8988T (cell line): Measurements from ENCODE around the gene FTO.

ENCODE experiments used
- DNase-seq: peaks from one replicate; pipeline ENCODE4 v3.0.0; 2011

The FTO gene

DNA sequence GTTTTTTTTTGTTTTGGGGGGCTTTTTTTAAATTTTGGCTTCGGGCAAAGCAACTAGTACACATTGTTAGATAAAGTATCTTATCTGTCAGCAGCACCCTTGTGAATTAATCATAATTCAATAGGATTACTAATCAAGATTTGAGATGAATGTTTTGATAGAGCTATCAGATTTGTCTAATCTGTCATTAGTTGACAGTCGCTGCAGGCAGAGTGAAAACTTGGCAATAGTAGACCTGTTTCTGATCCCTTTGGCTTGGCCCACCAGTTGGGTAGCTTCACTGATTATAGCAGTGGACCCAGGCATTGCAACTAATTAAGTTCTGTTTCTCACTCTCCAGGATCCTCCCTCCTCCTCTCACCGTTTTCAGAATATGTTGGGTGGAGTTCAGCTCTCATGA is 324.0 kb downstream of the FTO start:
- no peak for DNase-seq

DNA sequence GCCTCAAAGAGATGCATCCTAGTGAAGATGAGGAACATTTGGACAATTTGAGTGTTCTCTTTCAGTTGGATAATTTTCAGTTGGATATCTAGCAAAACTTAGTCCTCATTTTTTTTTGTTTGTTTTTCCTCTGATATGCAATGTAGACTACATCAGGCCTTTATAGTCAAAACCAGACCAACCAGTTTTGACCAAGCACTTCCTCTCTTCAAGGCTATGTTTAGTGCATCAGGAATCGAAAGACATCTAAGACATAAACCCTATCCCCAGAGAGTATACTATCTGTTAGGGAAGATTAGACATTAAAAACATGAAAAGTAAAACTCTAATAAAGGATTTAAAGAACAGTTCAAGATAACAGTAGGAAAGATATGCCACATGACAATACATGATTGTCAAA is 326.5 kb downstream of the FTO start:
- DNase-seq, result no peak

DNA sequence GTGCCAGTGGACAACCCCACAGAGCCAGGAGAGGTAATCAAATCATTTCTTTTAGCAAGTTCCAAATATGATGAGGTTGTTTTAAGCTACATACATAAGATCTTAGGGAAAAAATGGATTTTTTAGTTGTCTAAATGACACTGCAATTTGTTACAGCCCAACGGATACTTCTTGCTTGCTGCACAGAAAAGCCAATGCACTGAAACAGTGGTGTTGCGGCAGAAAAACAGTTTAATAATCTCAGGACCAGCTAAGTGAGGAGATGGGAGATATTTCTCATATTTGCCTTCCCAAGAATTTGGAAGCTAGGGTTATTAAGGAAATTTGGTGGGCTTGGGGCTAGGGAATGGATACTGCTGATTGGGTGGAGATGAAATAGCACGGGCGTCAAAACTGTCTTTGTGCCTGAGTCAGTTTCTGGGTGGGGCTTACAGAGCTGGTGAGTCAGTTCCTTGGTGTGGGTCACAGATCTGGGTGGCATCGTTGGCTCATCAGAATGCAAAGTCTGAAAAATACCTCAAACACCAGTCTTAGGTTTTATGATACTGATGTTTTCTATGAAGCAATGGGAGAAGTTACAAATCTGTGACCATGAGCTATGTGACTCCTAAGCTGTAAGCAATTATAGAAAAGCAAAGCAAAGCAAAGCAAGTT is 327.3 kb downstream of the FTO start:
- no peak for DNase-seq

DNA sequence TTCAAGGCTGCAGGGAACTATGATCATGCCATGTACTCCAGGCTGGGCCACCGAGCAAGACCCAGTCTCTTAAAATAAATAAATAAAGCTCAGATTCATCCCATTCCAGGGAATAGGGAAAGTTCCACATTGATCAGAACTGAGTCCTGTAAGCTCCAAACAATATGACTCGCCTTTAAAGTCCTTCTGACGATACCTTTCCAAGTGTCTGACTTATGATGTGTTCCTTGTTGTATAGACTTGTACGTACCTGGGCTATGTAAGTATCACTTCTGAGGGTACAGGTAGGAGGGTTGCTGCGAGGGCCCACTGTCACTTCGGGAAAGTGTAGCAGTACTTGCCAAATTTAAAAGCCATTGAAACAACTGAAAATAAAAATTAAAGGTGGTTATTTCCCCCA is 329.8 kb downstream of the FTO start:
- no peak for DNase-seq

DNA sequence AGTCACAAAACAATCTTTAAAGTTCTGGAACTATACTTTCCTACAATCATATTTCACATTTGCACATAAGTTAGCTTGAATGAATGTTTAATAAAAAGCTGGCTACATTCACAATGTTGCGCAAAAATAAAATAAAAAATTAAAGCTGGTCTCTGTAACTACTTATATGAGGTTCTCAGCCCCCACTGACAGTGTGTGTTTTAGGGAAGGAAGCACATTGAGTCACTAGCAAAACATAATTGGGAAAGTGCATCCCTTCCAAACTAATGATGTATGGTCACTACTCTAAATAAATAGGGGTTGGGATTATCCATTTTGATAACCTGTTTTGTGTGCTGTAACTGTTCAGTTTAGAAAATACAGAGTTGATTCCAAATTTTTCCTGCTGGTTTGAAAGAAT is 330.7 kb downstream of the FTO start:
- no peak for DNase-seq

DNA sequence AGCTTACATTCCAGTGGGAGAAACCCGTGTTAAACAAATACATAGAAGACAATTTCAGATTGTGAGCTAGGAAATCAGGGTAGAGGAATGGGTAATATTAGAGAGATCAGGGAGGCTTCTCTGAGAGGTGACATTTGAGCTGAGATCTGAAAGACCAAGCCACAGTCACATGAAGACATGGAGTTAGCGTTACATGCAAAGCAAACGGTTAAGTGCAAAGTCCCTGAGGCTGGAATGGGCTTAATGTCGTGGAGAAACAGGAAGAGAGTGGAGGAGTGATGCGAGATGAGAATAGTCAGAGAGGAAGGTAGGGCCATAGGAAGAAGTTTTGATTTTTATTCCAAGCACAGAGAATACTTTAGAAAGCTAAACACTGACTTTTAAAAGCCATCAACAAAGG is 336.5 kb downstream of the FTO start:
- no peak for DNase-seq

DNA sequence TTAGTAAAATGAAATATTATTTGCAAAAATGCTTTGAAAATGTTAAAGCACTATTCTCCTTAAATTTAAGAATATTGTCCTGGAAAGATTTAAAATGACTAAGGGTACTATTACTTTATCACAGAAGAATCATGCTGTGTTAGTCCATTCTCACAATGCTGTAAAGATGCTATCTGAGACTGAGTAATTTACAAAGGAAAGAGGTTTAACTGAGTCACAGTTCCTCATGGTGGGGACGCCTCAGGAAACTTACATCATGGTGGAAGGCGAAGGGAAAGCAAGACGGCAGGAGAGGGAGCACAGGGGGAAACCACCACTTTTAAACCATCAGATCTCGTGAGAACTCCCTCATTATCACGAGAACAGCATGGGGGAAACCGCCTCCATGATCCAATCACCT is 337.0 kb downstream of the FTO start:
- no peak for DNase-seq

DNA sequence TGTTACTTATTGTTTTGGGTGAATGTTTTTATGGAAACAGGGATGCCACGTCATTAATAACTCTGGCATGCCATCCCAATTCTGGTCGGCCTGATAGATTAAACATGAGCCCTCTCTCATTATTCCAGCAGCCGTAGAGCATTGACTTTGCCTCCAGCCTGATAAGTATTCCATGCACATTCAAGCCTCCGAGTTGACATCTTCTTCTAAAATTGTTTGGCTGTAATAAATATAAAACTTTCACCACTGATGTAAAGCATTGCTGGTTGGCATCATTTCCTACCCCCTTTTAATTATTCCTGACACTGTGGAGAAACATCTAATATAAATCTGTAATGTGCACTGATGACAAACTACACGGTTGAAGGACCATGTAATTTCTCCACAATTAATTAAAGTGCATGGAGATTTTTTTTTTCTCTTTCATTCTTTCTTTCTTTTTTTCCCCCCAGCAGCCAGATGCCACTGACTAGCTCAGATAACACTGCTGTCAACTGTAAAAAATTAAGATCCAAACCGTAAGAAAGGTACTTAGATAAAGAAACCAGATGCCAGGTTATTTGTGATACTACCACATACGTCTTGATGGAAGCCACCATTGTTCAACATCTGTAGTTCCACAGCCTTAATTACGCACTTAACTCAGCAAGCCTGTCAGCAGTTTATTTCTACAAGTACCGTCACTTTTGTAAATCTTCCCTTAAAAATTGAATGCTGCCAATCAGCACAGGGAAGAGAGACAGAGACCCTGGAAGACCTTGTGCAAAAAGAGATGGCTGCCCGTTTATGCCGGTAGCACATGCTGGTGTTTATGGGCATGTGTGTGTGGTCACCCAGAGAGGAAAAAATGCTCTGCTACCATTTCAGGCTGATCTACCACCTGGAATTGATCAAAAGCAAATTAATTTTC is 344.9 kb downstream of the FTO start:
- DNase-seq, result no peak

DNA sequence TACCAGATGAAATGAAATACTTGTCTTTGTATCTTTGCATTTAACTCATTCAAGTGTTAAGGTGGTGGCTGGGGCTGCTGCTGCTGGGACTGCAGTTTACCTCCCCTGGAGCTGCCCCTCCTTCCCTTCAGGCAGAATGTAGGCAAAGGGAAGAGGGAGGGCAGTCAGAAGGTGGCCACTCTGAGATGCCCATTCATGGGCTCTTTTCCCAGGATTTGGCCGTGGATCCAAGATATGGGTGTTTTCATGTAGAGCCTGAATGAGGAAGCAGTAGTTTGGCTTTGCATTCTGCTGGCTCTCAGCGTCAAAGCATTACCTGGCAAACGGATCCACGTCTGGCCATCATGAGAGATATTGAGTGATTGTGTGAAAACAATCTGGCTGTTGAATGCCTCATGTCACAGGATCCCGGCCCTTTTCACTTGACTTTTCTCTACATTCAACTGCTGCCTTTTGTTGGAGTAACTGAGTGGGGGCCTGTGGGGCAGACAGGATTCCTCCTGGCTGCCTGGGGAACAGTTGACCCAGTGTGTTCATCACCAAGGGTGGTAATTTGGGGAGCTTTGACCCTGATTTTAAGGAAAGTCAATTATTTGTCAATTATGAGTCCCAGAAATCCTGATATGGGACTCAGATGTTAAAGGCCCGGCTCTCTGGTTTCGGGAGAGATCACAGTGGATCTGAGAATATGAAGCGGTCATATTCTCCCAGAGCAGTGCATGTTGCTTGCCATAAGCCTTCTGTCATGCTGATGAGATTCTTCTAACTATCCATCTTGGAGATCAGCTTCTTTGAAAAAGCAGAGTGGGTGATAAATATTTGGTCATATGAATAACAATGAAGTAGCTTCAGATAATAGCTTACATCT is 345.9 kb downstream of the FTO start:
- no peak for DNase-seq

DNA sequence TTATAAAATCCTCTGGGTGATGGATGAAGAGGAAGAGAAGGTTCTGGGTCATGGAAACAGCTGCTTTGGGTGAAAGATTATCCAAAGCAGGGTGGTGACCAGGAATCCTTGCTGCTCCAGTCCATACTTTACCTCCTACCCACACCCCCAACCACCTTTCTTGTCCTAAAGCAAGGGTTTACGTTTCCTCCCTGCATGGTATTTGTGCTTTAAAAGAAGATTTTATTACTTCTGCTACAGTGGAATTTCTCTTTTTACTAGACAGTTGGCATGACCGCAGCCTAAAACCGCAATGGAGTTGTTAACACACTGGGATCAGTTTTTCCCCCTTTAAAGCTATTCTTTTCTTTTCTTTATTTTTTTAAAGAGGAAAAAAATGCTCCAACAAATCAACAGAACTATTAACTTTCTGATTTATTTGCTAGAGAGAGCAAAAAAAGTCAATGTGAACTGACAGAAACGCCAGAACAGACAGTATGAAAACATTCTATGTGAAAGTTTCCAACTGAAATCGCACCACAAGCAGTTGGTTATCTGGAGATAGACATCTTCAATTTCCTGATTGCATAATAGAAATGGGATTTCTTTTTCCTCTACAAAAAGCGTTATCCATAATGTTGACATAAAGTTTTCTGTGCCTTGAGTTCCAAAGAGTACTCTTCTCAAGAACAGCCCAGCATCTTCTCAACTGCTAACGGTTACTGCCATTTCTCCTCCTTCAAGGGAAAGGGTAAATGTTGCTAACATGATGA is 346.7 kb downstream of the FTO start:
- no peak for DNase-seq

DNA sequence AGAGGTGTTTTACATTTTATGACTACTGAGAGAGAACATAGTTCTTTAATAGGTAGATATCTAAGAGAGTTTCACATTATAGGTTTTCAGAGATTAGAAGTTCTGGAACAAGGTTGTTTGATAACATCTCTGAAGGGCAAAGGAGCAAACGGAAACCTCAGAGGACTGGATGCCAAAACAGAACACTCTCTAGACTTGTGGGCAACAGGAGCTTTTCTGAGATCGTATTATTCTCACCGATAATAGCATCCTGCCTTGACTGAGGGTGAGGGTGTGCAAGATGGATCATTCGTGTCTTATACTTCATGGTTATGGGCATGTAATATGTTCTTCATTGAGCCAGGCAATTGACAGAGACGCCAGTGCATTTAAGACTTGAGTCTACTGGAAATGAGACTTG is 347.9 kb downstream of the FTO start:
- no peak for DNase-seq

DNA sequence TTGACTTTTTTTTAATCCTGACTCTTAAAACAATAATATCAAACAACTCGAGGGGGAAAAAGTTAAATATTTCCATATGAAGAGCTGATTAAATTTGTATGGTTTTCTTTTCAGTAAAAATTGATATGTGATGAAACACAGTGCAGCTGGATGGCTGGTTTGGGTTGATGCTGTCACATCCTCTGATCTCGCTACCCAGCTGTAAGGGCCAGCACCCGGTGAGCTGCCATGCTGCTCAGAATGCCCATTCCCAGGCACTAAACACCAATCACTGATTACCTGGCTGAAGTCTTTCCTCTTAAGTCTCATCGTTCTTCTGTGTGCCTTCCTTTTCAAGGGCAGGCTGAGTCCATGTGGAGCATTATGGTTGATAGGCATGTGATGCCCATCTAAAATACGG is 348.3 kb downstream of the FTO start:
- DNase-seq, result no peak

DNA sequence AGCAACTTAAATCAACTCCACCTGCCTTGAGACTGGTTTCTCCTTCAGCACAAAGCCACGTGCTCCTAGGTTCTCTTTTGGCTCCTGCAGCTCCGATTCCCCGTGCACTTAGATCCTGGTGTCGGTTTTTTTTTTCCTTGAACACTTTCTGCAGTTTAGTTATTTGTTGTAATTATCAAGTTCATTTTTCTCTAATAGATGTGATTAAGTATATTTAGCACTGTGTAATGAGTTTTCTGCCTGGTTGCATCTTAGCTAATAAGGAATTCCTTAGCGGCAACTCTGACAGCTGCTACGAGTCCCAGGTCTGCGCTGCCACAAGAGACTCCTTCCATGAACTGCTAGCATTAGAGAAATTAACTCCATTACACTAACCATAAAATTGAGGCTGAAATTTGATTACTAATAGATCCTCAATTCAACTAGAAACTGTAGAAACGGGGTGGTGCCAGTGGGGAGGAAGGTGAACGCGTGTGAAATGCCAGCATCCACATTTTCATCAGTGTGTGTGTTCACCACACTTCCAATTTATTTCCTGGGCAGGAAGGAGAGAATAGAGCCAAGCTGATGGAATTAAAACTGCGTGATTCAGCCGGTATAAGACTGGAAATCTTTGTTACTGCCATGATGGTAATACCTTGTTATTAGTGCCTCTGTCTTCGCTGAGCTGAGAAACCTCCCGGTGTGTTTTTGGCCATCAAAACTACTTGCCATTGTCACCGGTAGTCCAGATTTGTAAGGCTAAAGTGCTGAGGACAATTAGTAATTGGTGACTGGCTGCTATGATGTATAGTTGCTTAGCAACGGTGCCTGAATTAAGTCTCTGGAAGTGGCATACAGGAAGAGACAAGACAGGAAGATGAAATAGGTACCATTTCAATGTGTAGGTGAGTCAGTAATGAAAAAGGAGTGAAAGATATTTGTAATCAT is 350.2 kb downstream of the FTO start:
- DNase-seq, result no peak

DNA sequence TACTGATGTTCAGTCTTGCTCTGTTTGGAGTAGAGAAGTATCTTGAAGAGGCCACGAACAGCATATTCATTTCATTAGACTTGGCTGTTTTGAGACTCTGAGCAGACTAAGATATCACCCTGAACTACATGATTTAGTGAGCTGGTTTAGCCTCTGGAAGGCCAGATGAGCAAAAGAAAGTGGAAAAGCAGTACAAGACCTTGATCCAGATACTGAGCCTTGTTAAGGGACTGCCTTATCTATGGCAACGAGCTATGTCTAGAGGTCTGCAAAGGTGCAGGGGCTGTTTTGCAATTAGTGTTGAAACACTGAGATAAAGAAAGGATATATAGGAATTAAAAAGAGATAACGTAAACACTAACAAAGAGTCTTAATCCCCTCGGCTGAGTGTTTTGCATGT is 351.2 kb downstream of the FTO start:
- DNase-seq, result no peak

DNA sequence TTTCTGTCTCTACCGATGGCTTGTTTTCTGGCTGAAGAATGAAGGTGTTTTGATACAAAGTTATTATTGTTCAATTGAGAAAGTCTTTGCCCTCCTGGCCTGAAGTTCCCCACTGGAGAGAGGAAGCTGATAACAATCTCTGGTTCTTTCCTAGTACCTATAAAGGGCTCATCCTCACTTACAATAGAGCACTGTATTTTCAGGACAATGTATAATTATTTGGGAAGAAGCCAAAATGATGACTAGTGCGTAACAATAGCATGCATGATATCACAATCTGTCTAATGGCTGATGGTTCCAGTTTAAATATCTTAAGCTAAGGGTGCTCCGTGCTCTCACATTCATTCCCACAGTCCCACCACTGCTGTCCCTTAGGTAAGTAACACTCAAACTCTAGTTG is 351.9 kb downstream of the FTO start:
- DNase-seq, result no peak

DNA sequence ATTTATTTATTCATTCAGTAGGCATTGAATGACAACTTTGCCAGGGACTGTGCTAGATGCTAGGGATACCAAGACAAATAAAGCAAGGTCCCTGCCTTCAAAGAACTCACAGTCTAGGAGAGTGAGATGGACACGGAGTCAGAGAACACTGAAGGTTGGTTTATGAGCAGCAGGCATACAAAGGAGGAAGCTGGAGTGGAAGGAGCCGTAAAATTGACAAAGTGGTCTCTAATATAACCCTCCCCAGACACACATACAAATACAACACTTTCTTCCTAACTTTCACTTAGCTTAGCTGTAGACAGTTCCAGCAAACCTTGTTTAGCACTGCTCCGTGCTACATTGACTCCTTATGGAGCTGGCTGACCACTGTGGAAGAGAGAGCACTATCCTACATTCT is 353.0 kb downstream of the FTO start:
- DNase-seq, result no peak

DNA sequence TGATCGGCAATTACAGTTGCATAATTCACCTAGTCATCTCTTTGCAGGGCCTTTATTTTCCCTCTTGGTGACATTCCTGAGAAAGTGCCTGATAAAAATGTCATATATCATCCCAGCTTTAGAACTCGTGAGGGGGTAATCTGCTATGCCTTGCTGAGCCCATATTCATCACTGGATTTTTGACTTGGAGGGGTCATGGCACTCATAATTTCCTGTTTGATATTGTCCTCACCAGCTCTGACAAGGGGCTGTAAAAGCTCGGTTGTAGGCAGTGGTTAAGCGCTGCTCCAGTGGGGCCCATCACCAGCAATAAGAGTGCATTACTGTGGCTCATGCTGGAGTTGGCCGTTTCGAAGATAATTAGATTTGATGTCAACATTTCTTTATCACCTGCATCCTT is 355.4 kb downstream of the FTO start:
- no peak for DNase-seq

DNA sequence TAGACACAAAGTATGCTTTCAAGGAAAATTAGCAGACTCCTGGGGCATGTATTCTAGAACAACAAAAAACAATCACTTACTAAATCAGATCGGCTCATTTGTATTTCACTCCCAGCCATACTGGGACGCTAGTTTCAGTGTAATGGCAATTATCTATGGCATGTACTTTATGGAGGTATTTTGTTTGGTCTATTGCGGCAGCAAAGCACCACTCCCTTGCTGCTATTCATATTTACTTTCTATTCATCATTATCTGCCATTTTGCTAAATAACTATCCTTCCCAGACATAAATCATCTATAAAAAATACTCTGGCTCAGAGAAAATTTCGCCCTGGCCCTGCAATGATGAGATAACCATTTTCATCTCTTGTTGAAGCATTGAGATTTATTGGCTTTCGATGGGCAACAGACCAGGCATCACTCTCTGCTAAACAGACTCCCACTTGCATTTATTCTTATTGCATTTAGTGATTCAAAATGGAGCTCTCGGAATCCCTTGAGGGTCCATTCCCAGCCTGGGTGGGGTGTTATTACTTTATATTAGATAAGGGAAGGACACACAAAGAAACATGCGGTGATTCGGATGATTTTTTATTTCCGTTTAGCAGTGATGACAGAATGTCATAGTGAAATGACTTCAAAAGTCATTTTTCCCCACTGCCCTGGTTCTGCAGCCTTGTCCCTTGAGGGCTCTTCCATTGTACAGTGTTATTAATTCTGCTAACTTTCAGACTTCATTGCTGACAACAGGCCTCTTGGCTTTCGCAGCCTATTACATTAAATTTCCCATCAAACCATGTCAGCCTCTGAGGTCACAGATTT is 356.9 kb downstream of the FTO start:
- no peak for DNase-seq

DNA sequence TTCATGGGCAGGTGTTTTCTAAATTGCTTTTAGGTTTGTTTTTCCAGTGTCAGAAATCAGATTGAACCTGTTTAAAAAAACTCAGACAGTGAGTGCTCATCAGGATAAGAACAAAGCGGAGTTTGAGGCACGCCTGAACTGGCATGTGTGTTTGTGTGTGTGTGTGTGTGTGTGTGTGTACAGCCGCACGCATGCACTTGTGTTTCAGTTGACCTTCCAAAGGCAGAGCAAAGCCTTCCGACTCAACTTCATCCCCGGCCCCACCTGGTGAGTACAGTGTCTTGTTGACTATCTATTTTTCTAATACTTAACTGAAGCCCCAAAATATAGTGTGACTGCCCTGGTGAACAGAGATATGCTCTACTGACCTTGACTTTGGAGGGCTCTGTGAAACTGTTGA is 357.5 kb downstream of the FTO start:
- DNase-seq, result no peak

DNA sequence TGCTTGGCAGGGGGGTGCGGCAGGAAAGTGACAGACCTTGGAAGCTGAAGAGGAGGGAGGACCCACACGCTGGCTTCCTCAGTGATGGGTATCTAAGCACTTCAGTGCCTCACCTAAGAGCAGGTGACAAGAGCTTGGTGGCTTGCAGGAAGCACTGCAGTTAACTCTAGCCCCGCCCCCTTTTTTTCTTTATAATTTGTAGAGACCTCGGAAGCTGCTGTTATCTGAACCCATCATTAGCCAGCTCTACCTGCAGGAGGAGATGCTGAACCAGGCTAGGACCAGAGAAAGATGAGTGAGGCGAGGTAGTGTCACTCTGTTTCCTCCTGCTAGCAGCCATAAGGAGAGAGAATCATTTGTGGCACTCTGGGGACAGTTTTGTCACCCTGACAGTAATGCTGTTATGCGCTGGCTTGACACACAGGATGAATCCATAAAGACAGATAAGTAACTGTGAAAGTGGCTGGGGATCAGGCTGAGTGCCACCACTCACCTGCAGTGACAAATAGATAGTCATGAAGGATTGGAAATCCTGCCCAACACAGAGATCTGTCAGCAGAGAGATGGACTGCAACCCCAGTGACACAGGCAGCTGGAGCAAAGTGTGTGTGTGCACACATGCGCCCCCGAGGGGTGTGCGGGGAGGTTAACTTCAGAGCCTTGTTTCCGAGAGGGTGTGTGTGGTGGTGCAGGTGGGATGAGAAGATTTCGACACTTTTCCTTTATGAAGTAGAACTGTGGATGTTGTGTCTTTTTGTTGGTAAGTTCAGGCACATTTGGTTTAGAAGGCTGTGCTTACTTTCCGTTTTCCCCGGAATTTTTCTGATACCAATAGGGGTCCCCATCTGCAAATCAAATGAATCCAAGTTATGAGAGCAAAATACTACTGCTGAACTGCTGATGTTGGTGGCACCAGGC is 358.7 kb downstream of the FTO start:
- DNase-seq, result no peak
